GM08714 (cell line): ENCODE data around the gene TEX44.
"Not testable (repeated sequence)": the region's sequence is repeated elsewhere in the genome, so short reads cannot be mapped to it uniquely, and the experiment has no call there.

Experiments
- H3K4me3 ChIP-seq: fragments of 200-500 bp; sonication (Bioruptor generic); 2 replicates; pipeline ENCODE4 v1.5.1; 2014; ENCODE audit warnings: mild to moderate bottlenecking, low read length, inconsistent platforms
- ZNF274 ChIP-seq: IDR thresholded peaks from 2 replicates; pipeline ENCODE4 v1.6.1; 2012; ENCODE audit warnings: mild to moderate bottlenecking, low read depth, low read length

The TEX44 gene

GRCh38 chr2:231563378-231563961 lies 29.2 kb upstream of the TEX44 start:
- H3K4me3 ChIP-seq, result no peak overlapping the region
- TF ChIP-seq ZNF274, result no peak

DNA sequence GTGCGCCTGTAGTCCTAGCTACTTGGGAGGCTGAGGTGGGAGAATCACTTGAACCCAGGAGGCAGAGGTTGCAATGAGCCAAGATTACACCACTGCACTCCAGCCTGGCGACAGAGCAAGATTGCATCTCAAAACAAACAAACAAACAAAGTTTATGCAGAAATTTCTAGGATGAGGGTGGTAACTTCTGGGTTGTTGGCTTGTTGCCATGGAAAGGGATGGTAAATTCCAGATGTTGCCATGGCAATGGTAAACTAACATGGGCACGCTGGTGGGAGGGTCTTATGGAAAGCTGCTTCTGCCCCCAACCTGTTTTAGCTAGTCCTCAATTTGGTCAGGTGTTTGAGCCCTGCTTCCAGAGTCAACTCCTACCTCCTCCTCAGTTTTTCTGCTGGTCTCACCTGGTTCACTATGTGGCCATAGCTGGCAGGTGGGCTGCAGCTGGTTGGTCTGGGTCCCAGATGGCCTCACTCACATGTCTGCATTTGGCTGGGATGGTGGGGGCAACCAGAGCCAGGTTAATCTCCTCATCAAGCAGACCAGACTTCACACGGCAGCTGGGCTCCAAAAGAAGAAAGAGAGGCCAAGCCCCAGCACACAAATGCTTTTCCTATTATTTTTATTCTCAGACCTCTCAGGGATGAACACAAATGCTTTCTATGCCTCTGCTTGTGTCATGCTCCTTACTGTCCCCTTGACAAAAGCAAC lies 26.6 kb upstream of the TEX44 start:
- no peak overlapping the region for H3K4me3 ChIP-seq
- TF ChIP-seq ZNF274, result no peak

DNA sequence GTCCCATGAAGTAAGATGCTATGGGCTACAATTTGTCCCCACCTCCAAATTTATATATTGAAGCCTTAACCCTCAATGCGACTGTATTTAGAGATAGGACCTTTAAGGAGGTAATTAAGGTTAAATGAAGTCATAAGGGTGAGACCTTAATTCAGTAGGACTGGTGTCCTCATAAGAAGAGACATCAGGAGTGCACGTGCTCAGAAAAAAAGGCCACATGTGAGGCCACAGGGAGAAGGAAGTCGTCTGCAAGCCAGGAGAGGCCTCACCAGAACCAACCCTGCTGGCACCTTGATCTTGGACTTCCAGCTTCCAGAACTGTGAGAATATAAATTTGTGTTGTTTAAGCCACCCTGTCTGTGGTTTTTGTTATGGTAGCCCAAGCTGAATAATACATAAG lies 25.5 kb upstream of the TEX44 start:
- no peak for TF ChIP-seq ZNF274
- H3K4me3 ChIP-seq, result no peak overlapping the region

DNA sequence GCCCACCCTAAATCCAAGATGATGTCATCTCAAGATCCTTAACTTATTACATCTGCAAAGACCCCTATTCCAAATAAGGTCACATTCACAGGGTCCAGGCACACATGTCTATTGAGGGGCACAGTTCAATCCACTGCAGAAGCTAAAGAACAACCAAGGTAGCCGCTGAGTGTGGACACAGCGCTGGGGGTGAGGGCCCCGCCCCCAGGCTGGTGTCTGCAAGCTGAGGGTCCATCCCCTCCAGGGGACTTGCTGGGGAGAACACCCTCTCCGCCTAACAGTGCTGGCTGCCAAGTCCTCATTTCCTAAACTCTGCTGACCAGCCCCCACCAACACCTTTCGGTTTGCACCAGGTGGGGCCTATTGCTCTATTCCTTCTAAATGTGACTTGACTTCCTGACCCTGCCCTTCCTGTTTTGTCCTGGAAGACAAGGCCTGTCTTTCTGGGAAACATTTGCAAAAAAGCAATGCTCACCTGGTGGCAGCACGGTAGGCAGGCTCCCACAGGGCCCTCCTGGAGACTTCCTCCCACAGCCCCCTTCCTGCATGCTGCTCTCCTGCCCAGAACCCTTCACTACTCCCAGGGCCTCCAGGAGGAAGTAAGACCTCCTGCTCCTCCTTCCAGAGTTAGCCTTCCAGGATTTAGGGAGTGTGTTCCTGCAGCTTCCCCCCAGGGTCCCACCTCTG lies 24.4 kb upstream of the TEX44 start:
- H3K4me3 ChIP-seq, result no peak overlapping the region
- TF ChIP-seq ZNF274, result no peak

- no peak for TF ChIP-seq ZNF274
- no peak overlapping the region for H3K4me3 ChIP-seq
These were observed 23.8 kb upstream of the TEX44 start for GRCh38 chr2:231568785-231569435.

DNA sequence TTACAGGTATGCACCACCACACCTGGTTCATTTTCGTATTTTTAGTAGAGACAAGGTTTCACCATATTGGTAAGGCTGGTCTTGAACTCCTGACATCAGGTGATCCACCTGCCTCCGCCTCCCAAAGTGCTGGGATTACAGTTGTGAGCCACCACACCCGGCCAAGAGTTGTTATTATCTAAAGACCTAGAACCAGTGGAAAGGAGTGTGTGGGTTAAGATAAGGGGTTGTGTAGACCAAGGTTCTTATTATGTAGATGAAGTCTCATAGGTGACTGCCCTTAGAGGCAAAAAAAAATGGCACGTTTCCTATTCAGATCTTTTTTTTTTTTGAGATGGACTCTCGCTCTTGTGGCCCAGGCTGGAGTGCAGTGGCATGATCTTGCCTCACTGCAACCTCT lies 21.7 kb upstream of the TEX44 start:
- H3K4me3 ChIP-seq, result not testable (repeated sequence)

DNA sequence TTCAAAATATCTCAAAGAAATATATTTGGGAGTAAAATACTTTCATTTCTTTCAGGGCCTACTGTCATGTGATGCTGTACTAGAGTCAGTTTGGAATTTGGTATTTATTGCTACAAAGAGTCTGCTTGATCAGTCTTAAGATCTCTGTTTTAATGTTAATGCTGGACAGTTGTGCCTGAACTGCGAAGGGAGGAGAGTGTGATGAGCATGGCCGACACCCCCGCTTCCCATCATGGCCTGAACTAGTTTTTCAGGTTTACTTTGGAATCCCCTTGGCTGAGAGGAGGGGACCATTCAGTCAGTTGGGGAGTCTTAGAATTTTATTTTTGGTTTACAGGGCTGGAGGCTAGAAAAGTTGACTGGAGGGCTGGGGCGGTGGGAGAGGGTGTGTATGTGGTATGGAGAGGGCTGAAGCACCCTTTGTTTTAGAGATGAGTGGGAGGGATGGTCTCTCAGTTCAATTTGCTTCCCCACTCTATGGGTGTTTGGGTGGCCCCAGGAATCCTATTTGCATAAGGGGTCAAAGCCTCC lies 20.9 kb upstream of the TEX44 start:
- no peak overlapping the region for H3K4me3 ChIP-seq
- no peak for TF ChIP-seq ZNF274

- H3K4me3 ChIP-seq, result no peak overlapping the region
- TF ChIP-seq ZNF274, result no peak
These were observed 19.6 kb upstream of the TEX44 start for GRCh38 chr2:231573096-231573495.

DNA sequence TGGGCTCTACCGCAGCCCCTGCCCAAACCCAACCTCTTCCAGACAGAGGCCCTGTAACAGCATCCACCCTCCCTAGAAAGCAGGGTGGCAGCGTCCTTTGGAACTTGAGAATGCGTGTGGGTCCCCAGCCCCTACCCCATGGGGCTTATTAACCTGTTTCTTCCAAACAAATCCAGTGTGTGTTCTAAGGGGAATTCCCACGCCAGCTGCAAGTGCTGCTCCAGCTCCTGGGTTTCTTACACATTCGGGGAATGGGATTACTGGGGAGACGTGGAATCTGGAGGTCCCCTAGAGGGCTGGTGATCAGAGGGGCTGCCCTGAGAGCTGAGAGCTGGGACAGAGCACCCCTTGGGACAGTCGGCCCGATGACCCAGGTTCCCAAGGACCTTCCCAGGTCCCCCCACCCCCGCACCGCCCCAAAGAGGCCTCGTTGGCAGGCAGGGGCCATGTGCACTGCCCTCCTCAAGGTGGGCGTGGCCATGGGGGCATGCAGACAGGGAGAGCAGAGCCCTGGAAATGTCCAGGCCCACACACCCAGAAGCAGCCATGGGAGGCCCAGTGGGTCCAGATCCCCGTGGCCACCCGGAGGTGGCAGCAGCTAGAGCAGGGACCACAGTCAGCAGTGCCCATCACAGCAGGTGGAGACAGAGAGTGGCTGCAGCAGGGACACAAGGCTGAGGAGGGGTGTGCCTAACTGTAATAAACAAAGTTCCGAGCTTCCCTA lies 18.8 kb upstream of the TEX44 start:
- no peak overlapping the region for H3K4me3 ChIP-seq
- no peak for TF ChIP-seq ZNF274

DNA sequence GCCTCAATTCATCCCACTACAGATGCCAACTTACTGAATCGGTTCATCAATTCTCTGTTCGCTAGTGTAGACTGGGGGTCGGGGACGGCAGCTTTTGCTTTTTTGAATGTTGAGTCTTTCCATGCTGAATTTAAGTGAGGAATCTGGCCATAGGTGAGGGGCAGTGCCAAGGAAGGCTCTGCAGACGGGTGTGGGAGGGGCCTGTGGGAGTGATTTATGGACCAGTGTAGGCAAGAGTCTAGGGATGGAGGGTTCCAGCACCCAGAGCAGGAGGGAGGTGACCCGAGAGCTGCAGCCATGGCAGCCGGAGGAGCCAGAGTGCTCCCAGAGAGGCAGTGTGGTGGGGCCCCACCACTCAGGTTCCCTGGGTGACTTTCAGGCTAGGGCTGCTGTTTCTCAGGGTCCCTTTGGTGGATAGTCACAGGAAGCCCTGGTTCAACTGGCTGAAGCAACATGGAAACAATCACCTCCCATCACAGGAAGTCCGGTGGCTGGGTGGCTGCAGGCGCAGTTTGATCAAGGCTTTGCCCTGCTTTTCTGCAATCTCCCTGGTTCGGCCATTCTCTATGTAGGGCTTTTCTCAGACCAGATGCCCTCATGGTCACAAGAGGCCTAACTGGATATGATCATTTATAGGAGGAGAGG lies 16.9 kb upstream of the TEX44 start:
- no peak overlapping the region for H3K4me3 ChIP-seq
- TF ChIP-seq ZNF274, result no peak

DNA sequence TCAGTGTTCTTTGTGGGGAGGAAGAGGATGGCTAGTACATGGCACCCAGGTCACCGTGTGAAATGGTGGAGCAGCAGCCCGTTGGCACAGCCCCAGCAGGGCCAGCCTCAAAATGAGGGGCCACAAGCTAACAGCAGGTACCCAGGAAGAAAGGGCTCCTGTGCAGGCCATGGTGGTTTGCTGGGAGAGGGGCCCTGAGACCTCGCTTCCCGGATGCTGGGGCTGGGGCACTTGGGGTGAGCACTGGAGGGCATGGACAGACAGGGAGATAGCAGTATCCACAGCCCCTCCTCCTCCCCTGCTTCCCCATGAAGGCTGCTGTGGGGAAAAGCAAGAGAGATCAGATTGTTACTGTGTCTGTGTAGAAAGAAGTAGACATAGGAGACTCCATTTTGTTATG lies 16.2 kb upstream of the TEX44 start:
- no peak overlapping the region for H3K4me3 ChIP-seq
- no peak for TF ChIP-seq ZNF274

DNA sequence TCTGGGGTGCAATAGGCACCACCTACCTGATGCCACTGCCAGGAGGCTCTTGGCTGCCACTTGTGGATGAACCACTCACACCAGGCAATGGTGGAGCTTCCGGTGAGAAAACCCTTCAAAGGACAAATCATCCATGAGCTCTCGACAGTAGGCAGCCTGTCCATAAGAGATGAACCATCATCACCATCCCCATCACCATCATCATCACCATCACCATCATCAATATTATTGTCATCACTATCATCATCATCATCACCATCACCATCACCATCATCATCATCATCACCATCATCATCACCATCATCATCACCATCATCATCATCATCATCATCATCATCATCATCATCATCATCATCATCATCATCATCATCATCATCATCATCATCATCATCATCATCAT lies 14.0 kb upstream of the TEX44 start:
- not testable (repeated sequence) for H3K4me3 ChIP-seq

GRCh38 chr2:231579560-231579959 lies 13.1 kb upstream of the TEX44 start:
- H3K4me3 ChIP-seq, result no peak overlapping the region
- TF ChIP-seq ZNF274, result no peak

DNA sequence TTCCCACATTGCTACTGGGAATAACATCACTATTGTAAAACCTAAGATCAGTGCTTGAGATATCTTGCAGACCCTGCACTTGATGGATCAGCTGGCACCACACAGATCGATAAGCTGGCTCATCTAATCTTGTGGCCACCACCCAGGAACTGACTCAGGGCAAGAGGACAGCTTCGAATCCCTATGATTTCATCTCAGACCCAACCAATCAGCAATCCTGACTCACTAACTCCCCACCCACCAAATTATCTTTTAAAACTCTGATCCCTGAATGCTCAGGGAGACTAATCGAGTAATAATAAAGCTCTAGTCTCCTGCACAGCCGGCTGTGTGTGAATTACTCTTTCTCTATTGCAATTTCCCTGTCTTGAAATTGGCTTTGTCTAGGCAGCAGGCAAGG lies 11.3 kb upstream of the TEX44 start:
- TF ChIP-seq ZNF274, result no peak

More for the DNA sequence above, 11.3 kb upstream of the TEX44 start:
- H3K4me3 ChIP-seq, result no peak overlapping the region
